Esophagus squamous epithelium (tissue), 5 donors: ENCODE data around the gene CARM1. TPM values are rescaled to one million over a fixed set of nuclear protein-coding genes. Genes with fewer than 3 reads are reported as not detected.

ENCODE experiments used
- DNase-seq: peaks from one replicate; lab custom pipeline; 2025; lab: John Stamatoyannopoulos, UW
- H3K27ac ChIP-seq, 4 donors: fragments of 200-600 bp; sonication (generic); one replicate each; pipeline ENCODE4 v1.5.1; 2016 to 2019; ENCODE audit warnings: mild to moderate bottlenecking in 1 of 4
- H3K27me3 ChIP-seq, 4 donors: fragments of 200-600 bp; sonication (generic); 1 replicate in 3 of 4; 2 replicates in 1 of 4; pipeline versions ENCODE4 v1.5.1 to v1.6.0; 2017 to 2021; ENCODE audit warnings: antibody characterized with exemption in 1 of 4
- H3K36me3 ChIP-seq, 3 donors: fragments of 200-600 bp; sonication (generic); one replicate each; pipeline ENCODE4 v1.5.1; 2016 to 2019
- H3K4me1 ChIP-seq, 3 donors: fragments of 200-600 bp; sonication (generic); one replicate each; pipeline ENCODE4 v1.5.1; 2017 to 2019
- H3K4me3 ChIP-seq, 4 donors: fragments of 200-600 bp; sonication (generic); 1 replicate in 3 of 4; 2 replicates in 1 of 4; pipeline ENCODE4 v1.5.1; 2016 to 2019; ENCODE audit warnings: mild to moderate bottlenecking in 2 of 4, moderate library complexity in 1 of 4
- H3K9me3 ChIP-seq, 3 donors: fragments of 200-600 bp; sonication (generic); one replicate each; pipeline ENCODE4 v1.5.1; 2016 to 2019
- CTCF ChIP-seq, 6 experiments: fragments of 450-650 bp in 4 of 6; fragments of 200-600 bp in 2 of 6; sonication (generic) in 2 of 6; IDR thresholded peaks; one replicate each; pipeline ENCODE4 v1.5.1; 2016 to 2019; ENCODE audit warnings: antibody characterized with exemption in 6 of 6, mild to moderate bottlenecking in 4 of 6, moderate library complexity in 4 of 6
- POLR2A ChIP-seq, 4 donors: fragments of 450-650 bp; IDR thresholded peaks; one replicate each; pipeline ENCODE4 v1.6.1; 2017; ENCODE audit warnings: antibody characterized with exemption in 4 of 4, mild to moderate bottlenecking in 4 of 4, moderate library complexity in 3 of 4
- WGBS, 2 donors: methylation state at CpG; one replicate each; pipeline ENCODE4 v1.1.5; 2018; 5-methylcytosine and 5-hydroxymethylcytosine counted together
- intact Hi-C: fragments of 100-400 bp; cut with DNase I; formaldehyde crosslinking; loops from one replicate; pipeline ENCODE4 v1.15.0; 2022
- total RNA-seq, 4 donors: library from RNA; depleted of rRNA; stranded (reverse); fragments of >200 nt; gene quantifications; one replicate each; pipeline ENCODE4 v1.1.0, GENCODE V29; 2016
- donor health status: DM: yes; HTN: yes; CAD: no.

Gene CARM1
- total RNA-seq, 4 donors from 2014 or later = 21.4 to 35.4 (median 28.5) TPM

GRCh38 chr19:10919352-10920287, 48.3 kb downstream of the CARM1 start:
- Histone ChIP-seq H3K27me3 (no peaks in the 10 kb centered on the region), H3K9me3 (no peaks in the 10 kb centered on the region), H3K4me3 (no peak overlapping the region), H3K27ac (no peak overlapping the region), H3K36me3 (peaks cover 17 to 96% (median 31%) of the 10 kb centered on the region in 3 donors), H3K4me1 (peaks cover 8 to 21% (median 11%) of the 10 kb centered on the region in 3 donors)
- DNase-seq = no peak
- intact Hi-C loops = no loop called here
- WGBS, 2 donors = 80 to 82% methylated on average over 10 of the region's 26 CpGs
- no peak for TF ChIP-seq POLR2A (IDR thresholded peaks at IDR 0.05)
- TF ChIP-seq CTCF (IDR thresholded peaks at IDR 0.05) = no peak

- Histone ChIP-seq H3K36me3 (peaks cover 17 to 96% (median 31%) of the 10 kb centered on the region in 3 donors), H3K4me1 (peaks cover 3 to 15% (median 7%) of the 10 kb centered on the region in 3 donors), H3K27me3 (no peaks in the 10 kb centered on the region), H3K4me3 (no peak overlapping the region), H3K27ac (no peak overlapping the region), H3K9me3 (no peaks in the 10 kb centered on the region)
- WGBS, 2 donors = 100% methylated on average over 2 of the region's 10 CpGs; no CpG with 5 or more reads in 1 of the 2 donors
- no peak for DNase-seq
- TF ChIP-seq POLR2A (IDR thresholded peaks at IDR 0.05) (no peak), CTCF (IDR thresholded peaks at IDR 0.05) (no peak)
- intact Hi-C loops = no loop called here
Measured at GRCh38 chr19:10920288-10920655, 48.9 kb downstream of the CARM1 start.

- Histone ChIP-seq H3K9me3 (no peaks in the 10 kb centered on the region), H3K4me1 (peaks cover 0 to 10% (median 3%) of the 10 kb centered on the region in 3 donors), H3K27ac (no peak overlapping the region), H3K27me3 (no peaks in the 10 kb centered on the region), H3K36me3 (peaks cover 17 to 96% (median 31%) of the 10 kb centered on the region in 3 donors), H3K4me3 (no peak overlapping the region)
- whole genome bisulfite sequencing, 2 donors = 67 to 80% methylated on average over 1 to 2 of the region's 16 CpGs
- intact Hi-C loops = no loop called here
- TF ChIP-seq POLR2A (IDR thresholded peaks at IDR 0.05) = no peak
- no peak for TF ChIP-seq CTCF (IDR thresholded peaks at IDR 0.05)
- no peak for DNase-seq
Measured at GRCh38 chr19:10920781-10921180, 49.4 kb downstream of the CARM1 start.

GRCh38 chr19:10921199-10921909, 50.0 kb downstream of the CARM1 start:
- no peak overlapping the region for H3K4me3 ChIP-seq
- peaks cover 17 to 93% (median 31%) of the 10 kb centered on the region in 3 donors for H3K36me3 ChIP-seq
- TF ChIP-seq CTCF (IDR thresholded peaks at IDR 0.05) (no peak), POLR2A (IDR thresholded peaks at IDR 0.05) (no peak)
- peaks cover 0 to 4% (median 0%) of the 10 kb centered on the region in 3 donors for H3K4me1 ChIP-seq
- DNase-seq = no peak
- no peaks in the 10 kb centered on the region for H3K27me3 ChIP-seq
- H3K9me3 ChIP-seq = no peaks in the 10 kb centered on the region
- 86% methylated on average over 16 to 20 of the region's 43 CpGs for WGBS, 2 donors
- no peak overlapping the region for H3K27ac ChIP-seq
- intact Hi-C loops = no loop called here
